PC-3 (cell line): Measurements from ENCODE around the gene RABEPK. TPM values are rescaled to one million over a fixed set of nuclear protein-coding genes. Genes with fewer than 3 reads are reported as not detected.
"Not testable (repeated sequence)": the region's sequence is repeated elsewhere in the genome, so short reads cannot be mapped to it uniquely, and the experiment has no call there.

Source experiments
- ATAC-seq: fragments of 200-7000 bp; cut with Tn5 transposase; 2 replicates; pipeline ENCODE4 v1.9.1; 2020; ENCODE audit warnings: mild to moderate bottlenecking, moderate library complexity
- BruUV-seq: library from RNA; stranded (reverse); fragments of 400-500 nt; replicated peaks from 2 replicates; lab custom pipeline; 2021; lab: Mats Ljungman, UMichigan
- CTCF ChIA-PET: fragments of 300-600 bp; sonication (Branson Sonifier 250); formaldehyde crosslinking; loops from one replicate; lab custom pipeline; 2022; ENCODE audit warnings: antibody characterized with exemption; lab: Charles Lee
- POLR2A ChIA-PET: fragments of 300-600 bp; sonication (Branson Sonifier 250); formaldehyde crosslinking; loops from one replicate; lab custom pipeline; 2022; ENCODE audit warnings: antibody characterized with exemption; ENCODE audit not compliant: unreplicated experiment; lab: Charles Lee
- DNase-seq: peaks from one replicate; pipeline ENCODE4 v3.0.0-alpha.2; 2015
- H2AFZ ChIP-seq: fragments of 300-600 bp; sonication (generic); 2 replicates; pipeline ENCODE4 v1.6.0; 2016; ENCODE audit warnings: antibody characterized with exemption, low read length
- H3F3A ChIP-seq: fragments of 300-600 bp; sonication (generic); one replicate; pipeline ENCODE4 v1.6.0; 2017; ENCODE audit warnings: antibody characterized with exemption, low read length, control low read depth, mild to moderate bottlenecking; ENCODE audit not compliant: unreplicated experiment
- H3K27ac ChIP-seq: fragments of 300-600 bp; sonication (generic); 2 replicates; pipeline ENCODE4 v1.5.1; 2016; ENCODE audit warnings: mild to moderate bottlenecking, low read length
- H3K27me3 ChIP-seq: fragments of 300-600 bp; sonication (generic); 2 replicates; pipeline ENCODE4 v1.6.1; 2016; ENCODE audit warnings: low read length, mixed read lengths
- H3K36me3 ChIP-seq: fragments of 300-600 bp; sonication (generic); 2 replicates; pipeline ENCODE4 v1.6.1; 2016; ENCODE audit warnings: low read depth, mixed run types, low read length, mixed read lengths
- H3K4me1 ChIP-seq: fragments of 300-600 bp; sonication (generic); 2 replicates; pipeline ENCODE4 v1.5.1; 2016; ENCODE audit warnings: low read length; ENCODE audit not compliant: insufficient read depth
- H3K4me2 ChIP-seq: fragments of 300-600 bp; sonication (generic); 2 replicates; pipeline ENCODE4 v1.6.0; 2016; ENCODE audit warnings: low read length
- H3K4me3 ChIP-seq: fragments of 300-600 bp; sonication (generic); 2 replicates; pipeline ENCODE4 v1.5.1; 2016; ENCODE audit warnings: mild to moderate bottlenecking, low read length, mixed read lengths
- H3K79me2 ChIP-seq: fragments of 300-600 bp; sonication (generic); 2 replicates; pipeline ENCODE4 v1.6.1; 2017; ENCODE audit warnings: low read length, mixed read lengths
- H3K9ac ChIP-seq: fragments of 300-600 bp; sonication (generic); 2 replicates; pipeline ENCODE4 v1.6.0; 2016; ENCODE audit warnings: mild to moderate bottlenecking, low read length
- H3K9me2 ChIP-seq: fragments of 300-600 bp; sonication (generic); replicated peaks from 2 replicates; pipeline ENCODE4 v1.6.1; 2016; ENCODE audit warnings: mixed run types, low read length, mixed read lengths
- H3K9me3 ChIP-seq: fragments of 300-600 bp; sonication (generic); 2 replicates; pipeline ENCODE4 v1.6.1; 2016; ENCODE audit warnings: low read length, mixed read lengths
- H4K20me1 ChIP-seq: fragments of 300-600 bp; sonication (generic); 2 replicates; pipeline ENCODE4 v1.6.1; 2016; ENCODE audit warnings: low read length, mixed read lengths
- CTCF ChIP-seq: fragments of 300-600 bp; sonication (generic); conservative IDR thresholded peaks from 2 replicates; pipeline ENCODE4 v1.5.1; 2017; ENCODE audit warnings: antibody characterized with exemption, low read depth, mild to moderate bottlenecking, low read length
- EZH2 ChIP-seq: fragments of 300-600 bp; sonication (generic); IDR thresholded peaks from one replicate; pipeline ENCODE4 v1.6.1; 2017; ENCODE audit warnings: antibody characterized with exemption, mild to moderate bottlenecking, low read length; ENCODE audit not compliant: unreplicated experiment
- EZH2phosphoT487 ChIP-seq: fragments of 300-600 bp; sonication (generic); IDR thresholded peaks from 2 replicates; pipeline ENCODE4 v1.6.1; 2018; ENCODE audit warnings: mild to moderate bottlenecking, antibody characterized with exemption, low read length, borderline replicate concordance
- intact Hi-C: fragments of 100-400 bp; cut with micrococcal nuclease; formaldehyde crosslinking; loops from 2 replicates; pipeline ENCODE4 v1.9.0; 2023
- total RNA-seq: library from RNA; depleted of rRNA; stranded (reverse); fragments of >200 nt; gene quantifications from 2 replicates; pipeline ENCODE4 v1.2.3, GENCODE V29; 2014

The RABEPK gene
- total RNA-seq, 1 experiment from 2014 or later = 27.8 TPM

GRCh38 chr9:125233678-125234077, 33.3 kb downstream of the RABEPK start:
- intact Hi-C loops = no loop called here

GRCh38 chr9:125234099-125234498, 33.8 kb downstream of the RABEPK start:
- POLR2A ChIA-PET = interaction anchor here (0.5 to 1.1 kb wide), 5 partner anchors 9 to 122 kb away, joined by 3 to 10 read pairs (median 3); no protein-coding TSS in a partner anchor
- BruUV-seq, H3K4me2 ChIP-seq, H2AFZ ChIP-seq, H3K27me3 ChIP-seq, CTCF ChIA-PET, H3K9me2 ChIP-seq, H3K9ac ChIP-seq, H3K4me3 ChIP-seq, H3K9me3 ChIP-seq, intact Hi-C loops, DNase-seq: not testable (repeated sequence)
- H3K36me3 ChIP-seq = peaks cover 39% of the 10 kb centered on the region
- H3K27ac ChIP-seq = peak overlapping the region; percentile 22
- H3K4me1 ChIP-seq = peaks cover 30% of the 10 kb centered on the region
- peaks cover 16% of the 10 kb centered on the region for H3F3A ChIP-seq
- peaks cover 38% of the 10 kb centered on the region for H3K79me2 ChIP-seq
- peak; percentile 19 for ATAC-seq
- H4K20me1 ChIP-seq = peaks cover 44% of the 10 kb centered on the region

More at GRCh38 chr9:125233678-125234077, 33.3 kb downstream of the RABEPK start:
- Histone ChIP-seq H3K4me1 (peaks cover 27% of the 10 kb centered on the region), H3K9me2 (no peaks in the 10 kb centered on the region), H3K79me2 (peaks cover 34% of the 10 kb centered on the region), H3K4me3 (no peak overlapping the region), H3K36me3 (peaks cover 35% of the 10 kb centered on the region), H4K20me1 (peaks cover 40% of the 10 kb centered on the region), H3F3A (peaks cover 16% of the 10 kb centered on the region), H3K27me3 (no peaks in the 10 kb centered on the region), H3K9ac (no peak overlapping the region), H3K27ac (peak overlapping the region; percentile 31), H3K9me3 (no peaks in the 10 kb centered on the region), H3K4me2 (no peak overlapping the region), H2AFZ (no peak overlapping the region)
- BruUV-seq = no TSS peak
- ChIA-PET CTCF (interaction anchor here (0.6 kb wide), 1 partner anchor 63 kb away, joined by 5 read pairs; no protein-coding TSS in a partner anchor), POLR2A (interaction anchor here (0.5 to 0.6 kb wide), 4 partner anchors 9 to 122 kb away, joined by 3 to 10 read pairs (median 4); no protein-coding TSS in a partner anchor)
- TF ChIP-seq EZH2 (no peak), CTCF (no peak), EZH2phosphoT487 (no peak)
- peak; percentile 86 for ATAC-seq
- DNase-seq = peak; percentile 87

- H3K27me3 ChIP-seq = no peaks in the 10 kb centered on the region
- peaks cover 34% of the 10 kb centered on the region for H3K4me1 ChIP-seq
- no peaks in the 10 kb centered on the region for H3K9me2 ChIP-seq
- peak overlapping the region; percentile 93 for H3K4me3 ChIP-seq
- H2AFZ ChIP-seq = no peak overlapping the region
- no peaks in the 10 kb centered on the region for H3K9me3 ChIP-seq
- peaks cover 57% of the 10 kb centered on the region for H3K79me2 ChIP-seq
- peaks cover 18% of the 10 kb centered on the region for H3F3A ChIP-seq
- TF ChIP-seq CTCF (no peak), EZH2phosphoT487 (no peak), EZH2 (no peak)
- ATAC-seq (no peak), DNase-seq (no peak)
- H3K36me3 ChIP-seq = peaks cover 55% of the 10 kb centered on the region
- ChIA-PET POLR2A (interaction anchor here (0.6 kb wide), 2 partner anchors 50 to 126 kb away, joined by 3 to 4 read pairs; no protein-coding TSS in a partner anchor), CTCF (no interaction called here)
- H3K9ac ChIP-seq = no peak overlapping the region
- intact Hi-C loops = no loop called here
- no peak overlapping the region for H3K27ac ChIP-seq
- BruUV-seq = no TSS peak
- H3K4me2 ChIP-seq = peak overlapping the region; percentile 89
- H4K20me1 ChIP-seq = peaks cover 63% of the 10 kb centered on the region
These were observed 35.6 kb downstream of the RABEPK start for GRCh38 chr9:125235804-125236519.

- H3K9me3 ChIP-seq, H3K9ac ChIP-seq, intact Hi-C loops, H3K27ac ChIP-seq, CTCF ChIA-PET, ATAC-seq, H2AFZ ChIP-seq, H3K9me2 ChIP-seq, H3K27me3 ChIP-seq: not testable (repeated sequence)
- Histone ChIP-seq H3K4me1 (peaks cover 34% of the 10 kb centered on the region), H3K36me3 (peaks cover 55% of the 10 kb centered on the region), H3K4me2 (peak overlapping the region; percentile 89), H4K20me1 (peaks cover 64% of the 10 kb centered on the region), H3K4me3 (peak overlapping the region; percentile 93), H3K79me2 (peaks cover 60% of the 10 kb centered on the region), H3F3A (peaks cover 18% of the 10 kb centered on the region)
- POLR2A ChIA-PET = interaction anchor here (0.6 kb wide), 1 partner anchor 49 kb away, joined by 3 read pairs; no protein-coding TSS in a partner anchor
- TSS peak; percentile 1 for BruUV-seq
- DNase-seq = peak; percentile 3
These were observed 36.3 kb downstream of the RABEPK start for GRCh38 chr9:125236520-125237159.
